ENCODE data around the gene ASMT.
"Not testable (repeated sequence)": the region's sequence is repeated elsewhere in the genome, so short reads cannot be mapped to it uniquely, and the experiment has no call there.

Gene ASMT

DNA sequence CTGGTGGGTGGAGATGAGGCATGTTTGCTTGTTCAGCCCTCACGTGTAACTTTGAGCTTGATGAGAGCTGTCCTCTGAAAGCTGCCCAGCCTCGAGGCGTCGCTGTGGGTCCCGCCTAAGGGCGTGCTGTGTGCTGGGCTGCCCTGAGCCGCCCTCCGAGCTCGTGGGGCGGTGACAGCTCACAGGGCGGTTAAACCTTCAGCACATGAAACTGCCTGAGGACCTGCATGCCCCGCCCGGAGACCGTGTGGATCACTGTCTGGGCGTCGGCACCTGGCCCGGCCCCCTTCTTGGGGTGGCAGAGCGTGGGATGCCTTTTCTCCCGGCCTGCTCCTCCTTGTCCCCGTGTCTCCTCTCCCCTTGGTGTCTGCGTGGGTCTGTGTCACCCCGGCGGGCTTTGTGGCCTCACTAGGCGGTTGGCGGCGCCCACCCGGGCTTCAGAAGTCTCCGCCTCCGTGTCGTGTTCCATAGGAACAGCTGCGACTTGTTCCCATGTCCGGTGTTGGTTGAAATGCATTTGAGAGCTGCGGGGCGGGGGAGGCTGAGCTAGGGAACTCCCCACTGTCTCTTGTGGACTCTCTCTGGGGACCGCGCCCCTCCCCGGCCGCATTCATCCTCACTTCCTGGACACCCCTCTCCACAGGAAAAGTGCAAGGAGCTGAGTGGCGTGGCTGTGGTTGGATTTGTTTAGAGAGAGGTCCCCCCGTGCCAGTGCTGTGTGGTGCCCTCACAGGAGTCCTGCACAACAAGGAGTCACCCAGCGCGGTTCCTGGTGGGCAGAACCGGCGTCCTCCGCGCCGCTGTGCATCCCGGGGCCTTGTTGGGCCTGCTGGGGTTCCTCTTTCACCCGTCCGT lies 16.6 kb upstream of the ASMT start:
- DNase-seq = no peak

GRCh38 chrX:1598876-1599790 lies 15.7 kb upstream of the ASMT start:
- no peak for DNase-seq

DNA sequence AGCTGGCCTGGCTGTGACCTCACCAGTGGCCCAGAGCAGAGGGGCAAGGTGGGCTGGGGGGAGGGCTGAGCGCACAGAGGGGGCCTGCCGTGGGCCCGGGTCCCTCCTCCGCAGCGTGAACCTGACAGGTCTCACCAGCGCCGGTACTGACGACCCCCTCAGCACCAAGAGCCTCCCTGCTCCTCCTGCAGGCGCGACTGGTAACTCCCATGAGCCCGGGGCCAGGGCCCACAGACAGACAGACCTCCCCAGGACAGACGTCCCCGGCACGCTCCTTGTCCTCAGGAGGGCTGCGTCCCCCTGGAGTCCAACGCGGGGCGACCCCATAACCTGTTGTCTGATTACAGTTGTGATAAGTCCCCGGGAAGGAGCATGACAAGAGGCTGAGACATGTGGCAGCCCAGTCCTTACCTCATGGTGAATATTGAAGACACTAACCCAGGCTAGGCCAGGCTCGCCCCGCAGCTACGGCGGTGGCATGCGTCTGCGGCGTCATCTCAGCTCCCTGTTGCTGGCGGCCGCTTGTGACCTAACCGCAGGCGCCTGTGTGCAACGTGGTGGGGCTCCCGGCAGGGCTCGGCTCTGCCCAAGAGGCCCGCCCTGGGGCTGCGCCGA lies 15.0 kb upstream of the ASMT start:
- DNase-seq = no peak

GRCh38 chrX:1600406-1601050 lies 14.3 kb upstream of the ASMT start:
- DNase-seq = no peak

DNA sequence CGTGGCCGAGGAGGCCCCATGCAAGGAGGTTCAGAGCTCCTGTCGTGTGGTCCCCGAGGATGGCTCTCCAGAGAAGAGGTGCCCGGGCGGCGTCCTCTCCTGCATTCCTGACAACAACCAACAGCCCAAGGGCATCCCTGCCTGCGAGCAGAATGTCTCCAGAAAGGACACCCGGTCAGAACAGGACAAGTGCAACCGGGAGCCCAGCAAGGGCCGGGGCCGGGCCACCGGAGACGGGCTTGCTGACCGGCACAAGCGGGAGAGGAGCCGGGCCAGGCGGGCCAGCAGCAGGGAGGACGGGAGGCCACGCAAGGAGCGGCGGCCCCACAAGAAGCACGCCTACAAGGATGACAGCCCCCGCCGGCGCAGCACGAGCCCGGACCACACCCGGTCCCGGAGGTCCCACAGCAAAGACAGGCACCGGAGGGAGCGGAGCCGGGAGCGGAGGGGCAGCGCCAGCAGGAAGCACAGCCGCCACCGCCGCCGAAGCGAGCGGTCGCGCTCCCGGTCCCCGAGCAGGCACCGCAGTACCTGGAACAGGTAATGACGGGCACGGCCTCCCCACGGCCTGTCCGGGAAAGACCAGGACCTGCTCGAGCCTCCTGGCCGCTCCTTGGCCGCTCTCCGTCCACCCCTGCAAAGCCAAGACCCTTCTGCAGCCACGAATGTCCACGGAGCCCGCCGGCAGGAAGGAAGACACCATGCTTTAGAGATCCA lies 13.7 kb upstream of the ASMT start:
- no peak for DNase-seq

GRCh38 chrX:1601768-1602085 lies 13.1 kb upstream of the ASMT start:
- DNase-seq = no peak

DNA sequence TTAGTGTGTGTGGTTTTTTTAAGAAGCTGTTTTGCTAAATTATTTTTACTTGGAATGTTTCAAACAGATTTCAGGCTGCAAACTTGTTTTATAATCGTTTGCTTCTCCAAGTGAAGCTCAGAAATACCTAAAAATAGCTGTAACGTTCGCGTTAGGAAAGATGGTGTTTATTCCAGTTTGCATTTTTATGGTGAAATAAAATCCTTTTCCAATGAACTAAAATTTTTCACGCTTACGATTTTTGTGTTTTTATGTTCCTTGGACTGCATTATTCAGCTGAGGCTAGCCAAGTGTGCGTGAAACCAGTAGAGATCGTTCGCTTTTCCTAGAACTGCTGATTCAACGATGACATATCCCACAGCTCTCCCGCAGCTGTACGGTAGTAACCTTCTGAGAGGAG lies 12.6 kb upstream of the ASMT start:
- no peak for DNase-seq

DNA sequence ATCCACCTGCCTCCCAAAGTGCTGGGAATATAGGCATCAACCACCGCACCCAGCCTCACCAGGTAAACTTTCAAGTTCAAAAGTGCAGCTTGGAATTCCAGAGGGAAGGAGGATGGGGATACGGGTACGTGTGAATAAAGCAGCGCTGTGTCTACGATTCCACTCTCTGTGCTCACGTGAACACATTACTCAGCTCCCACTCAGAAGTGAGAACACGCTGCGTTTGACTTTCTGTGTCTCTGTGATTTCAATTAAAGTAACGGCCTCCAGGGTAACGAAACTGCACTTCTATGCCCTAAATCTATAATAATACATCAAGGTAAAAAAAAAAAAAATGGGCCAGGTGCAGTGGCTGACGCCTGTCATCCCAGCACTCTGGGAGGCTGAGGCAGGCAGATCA lies 8.4 kb upstream of the ASMT start:
- no peak for DNase-seq

DNA sequence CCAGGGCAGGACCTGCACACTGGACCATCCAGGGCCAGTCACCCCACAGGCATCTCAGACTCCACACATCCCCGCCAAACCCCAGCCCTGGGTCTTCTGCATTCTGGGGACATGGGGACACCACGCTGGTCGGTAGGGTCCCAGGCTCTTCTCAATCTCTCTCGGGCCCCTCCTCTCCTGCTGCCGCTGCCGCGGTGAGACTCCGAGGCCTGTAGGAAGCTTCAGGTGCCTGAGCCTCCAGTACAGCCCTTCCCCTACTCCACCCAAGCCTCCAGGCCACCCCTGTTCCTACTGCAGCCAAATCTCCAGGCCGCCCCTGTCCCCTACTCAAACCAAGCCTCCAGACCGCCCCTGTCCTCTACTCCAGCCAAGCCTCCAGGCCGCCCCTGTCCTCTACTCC lies 5.5 kb upstream of the ASMT start:
- no peak for DNase-seq

DNA sequence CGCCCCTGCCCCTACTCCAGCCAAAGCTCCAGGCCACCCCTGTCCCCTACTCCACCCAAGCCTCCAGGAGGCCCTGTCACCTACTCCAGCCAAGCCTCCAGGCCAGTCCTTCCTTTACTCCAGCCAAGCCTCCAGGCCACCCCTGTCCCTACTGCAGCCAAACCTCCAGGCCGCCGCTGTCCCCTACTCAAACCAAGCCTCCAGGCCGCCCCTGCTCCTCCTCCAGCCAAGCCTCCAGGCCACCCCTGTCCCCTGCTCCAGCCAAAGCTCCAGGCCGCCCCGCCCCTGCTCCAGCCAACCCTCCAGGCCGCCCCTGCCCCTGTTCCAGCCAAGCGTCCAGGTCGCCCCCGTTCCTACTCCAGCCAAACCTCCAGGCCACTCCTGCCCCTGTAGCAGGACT lies 5.1 kb upstream of the ASMT start:
- no peak for DNase-seq

- DNase-seq = no peak
These were observed 4.7 kb upstream of the ASMT start for GRCh38 chrX:1610166-1610565.

DNA sequence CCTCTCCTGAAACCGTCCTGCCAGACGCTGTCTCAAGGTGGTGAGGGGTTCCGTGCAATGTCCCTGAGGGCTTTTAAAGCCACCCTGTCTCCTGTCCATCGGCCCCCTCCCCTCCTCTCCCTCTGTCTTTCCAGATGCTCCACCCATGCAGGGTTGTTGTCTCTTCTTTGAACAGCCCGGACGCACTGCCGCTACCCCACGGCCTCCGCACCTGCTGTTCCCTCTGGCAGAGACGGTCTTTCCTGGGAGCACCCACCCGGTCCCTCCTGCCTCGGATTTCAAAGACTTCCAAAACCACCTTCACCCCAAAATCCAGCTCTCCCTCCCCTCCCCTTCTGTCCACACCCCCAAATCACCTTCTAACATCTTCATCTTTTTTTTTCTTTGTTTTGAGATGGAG lies 4.1 kb upstream of the ASMT start:
- no peak for DNase-seq

DNA sequence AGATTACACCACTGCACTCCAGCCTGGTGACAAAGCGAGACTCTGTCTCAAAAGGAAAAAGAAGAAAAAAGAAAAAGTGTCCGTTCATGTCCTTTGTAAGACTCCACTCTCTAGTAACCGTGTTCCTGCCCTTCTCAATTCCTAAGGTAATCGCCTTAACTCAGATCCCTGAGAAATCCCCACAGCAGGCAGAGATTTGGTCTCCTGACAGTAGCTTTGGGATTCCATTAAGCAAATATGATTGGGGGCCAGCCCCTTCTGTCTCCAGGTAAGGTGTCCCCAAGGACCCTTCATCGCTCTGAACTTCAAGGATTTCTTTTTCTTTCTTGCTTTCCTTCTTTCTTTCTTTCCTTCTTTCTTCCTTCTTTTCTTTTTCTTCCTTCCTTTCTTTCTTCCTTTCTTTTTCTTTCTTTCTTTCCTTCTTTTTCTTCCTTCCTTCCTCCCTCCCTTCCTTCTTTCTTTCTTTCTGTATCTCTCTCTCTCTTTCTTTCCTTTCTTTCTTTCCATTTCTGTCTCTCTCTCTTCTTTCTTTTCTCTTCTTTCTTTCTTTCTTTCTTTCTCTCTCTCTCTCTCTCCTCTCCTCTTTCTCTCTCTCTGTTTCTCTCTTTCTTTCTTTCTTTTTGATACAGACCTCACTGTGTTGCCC lies 2.1 kb upstream of the ASMT start:
- no peak for DNase-seq

- DNase-seq = no peak
These were observed 3.8 kb downstream of the ASMT start for GRCh38 chrX:1618689-1619088.

- no peak for DNase-seq
These were observed 8.8 kb downstream of the ASMT start for GRCh38 chrX:1623691-1624090.

GRCh38 chrX:1624158-1624860 lies 9.4 kb downstream of the ASMT start:
- DNase-seq = not testable (repeated sequence)

GRCh38 chrX:1624861-1625215 lies 10.0 kb downstream of the ASMT start:
- not testable (repeated sequence) for DNase-seq

DNA sequence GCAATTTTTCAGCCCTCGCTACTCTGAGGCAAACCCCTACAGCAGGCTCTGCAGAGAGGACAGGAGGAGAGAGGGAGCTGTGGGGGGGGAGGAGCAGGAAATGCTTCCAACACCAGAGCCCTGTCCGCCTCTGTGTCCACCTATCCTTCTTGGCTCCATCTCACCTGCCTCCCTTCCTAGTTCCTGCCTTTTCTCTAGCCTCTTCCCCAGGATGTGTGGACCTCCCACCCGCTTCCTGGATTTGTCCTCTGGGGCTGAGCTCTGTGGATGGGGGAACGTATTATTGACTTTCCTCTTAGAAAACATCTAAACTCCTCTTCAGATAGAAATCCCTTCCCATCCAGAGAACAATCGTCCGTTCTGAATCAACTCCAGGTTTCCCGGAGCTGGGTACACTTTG lies 14.4 kb downstream of the ASMT start:
- DNase-seq = no peak

GRCh38 chrX:1646009-1646408 lies 31.1 kb downstream of the ASMT start:
- no peak for DNase-seq

DNA sequence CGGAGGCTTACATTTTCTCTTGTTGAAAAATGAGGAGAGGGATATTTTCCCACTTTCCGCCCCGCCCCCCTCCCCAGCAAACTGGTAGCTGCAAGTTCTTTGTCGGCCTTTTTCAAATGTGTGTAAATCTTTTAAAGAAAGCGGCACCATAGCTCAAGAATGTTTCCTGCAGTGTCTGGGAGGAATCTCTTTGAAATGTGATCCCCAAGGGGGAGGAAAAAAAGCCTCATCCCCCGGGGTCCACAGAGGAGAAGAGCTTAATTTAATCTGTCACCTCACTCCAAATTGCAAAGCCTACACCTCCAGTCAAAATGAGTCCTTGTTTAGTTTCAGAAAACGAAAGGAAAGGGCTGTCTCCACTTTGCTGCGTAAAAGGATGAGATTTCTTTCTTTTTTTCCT lies 34.8 kb downstream of the ASMT start:
- no peak for DNase-seq

DNA sequence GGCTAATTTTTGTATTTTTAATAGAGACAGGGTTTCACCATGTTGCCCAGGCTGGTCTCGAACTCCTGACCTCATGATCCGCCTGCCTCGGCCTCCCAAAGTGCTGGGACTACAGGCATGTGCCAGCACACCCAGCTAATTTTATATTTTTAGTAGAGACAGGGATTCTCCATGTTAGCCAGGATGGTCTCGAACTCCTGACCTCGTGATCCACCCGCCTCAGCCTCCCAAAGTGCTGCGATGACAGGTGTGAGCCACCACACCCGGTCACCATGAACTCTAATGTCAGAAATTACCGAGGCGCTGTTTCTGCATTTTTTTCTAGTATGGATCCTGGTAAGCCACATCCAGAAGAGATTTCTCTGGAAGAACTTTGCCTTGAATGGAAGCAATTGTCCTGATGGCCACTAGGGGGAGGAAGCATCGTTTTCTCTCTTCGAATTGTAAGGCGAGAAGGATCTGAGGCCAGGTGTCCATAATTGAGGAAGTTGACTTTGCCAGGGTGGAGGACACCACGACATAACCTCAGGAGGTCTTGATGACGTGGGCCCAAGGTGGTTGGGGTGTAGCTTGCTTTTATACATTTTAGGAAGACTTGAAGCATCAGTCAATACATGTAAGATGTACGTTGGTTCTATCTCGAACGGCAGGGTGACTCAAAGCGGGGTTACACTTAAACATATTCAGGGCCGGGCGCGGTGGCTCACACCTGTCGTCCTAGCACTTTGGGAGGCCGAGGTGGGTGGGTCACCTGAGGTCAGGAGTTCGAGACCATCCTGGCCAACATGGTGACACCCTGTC lies 37.4 kb downstream of the ASMT start:
- peak; percentile 19 to 67 (median 31) for DNase-seq
